IMR-90 (cell line): ENCODE results near the gene KRTCAP2. TPM values are rescaled to one million over a fixed set of nuclear protein-coding genes. Genes with fewer than 3 reads are reported as not detected.

Experiments used
- CTCF ChIP-seq: conservative IDR thresholded peaks from 2 replicates; pipeline ENCODE4 v1.5.1; 2012; ENCODE audit warnings: mild to moderate bottlenecking, low read depth, low read length, improper control_type of control experiment
- MAZ ChIP-seq: IDR thresholded peaks from 2 replicates; pipeline ENCODE4 v1.6.1; 2012; ENCODE audit warnings: low read depth, mild to moderate bottlenecking, low read length, improper control_type of control experiment, moderate library complexity, borderline replicate concordance
- RAD21 ChIP-seq: IDR thresholded peaks from 2 replicates; pipeline ENCODE4 v1.6.1; 2012; ENCODE audit warnings: low read length, improper control_type of control experiment
- SMC3 ChIP-seq: fragments of 150-350 bp; IDR thresholded peaks from 2 replicates; pipeline ENCODE4 v1.6.1; 2016; ENCODE audit warnings: low read depth, mild to moderate bottlenecking, antibody characterized with exemption, low read length, moderate library complexity
- polyA plus RNA-seq, 3 experiments: library from polyadenylated mRNA; depleted of rRNA; stranded (reverse); fragments of >200 nt; gene quantifications; 2 replicates each; pipeline ENCODE4 v1.2.3, GENCODE V29; 2012; ENCODE audit warnings: low replicate concordance in 1 of 3
- total RNA-seq: library from RNA; depleted of rRNA; stranded (reverse); fragments of >200 nt; gene quantifications from 2 replicates; pipeline ENCODE4 v1.2.3, GENCODE V29; 2012

The KRTCAP2 gene
- total and polyA plus RNA-seq, 2 of the 4 experiments (the other 2 are of a cell fraction): 76.7 to 232 TPM

GRCh38 chr1:155126556-155127104 lies 46.5 kb downstream of the KRTCAP2 start (continued):
- TF ChIP-seq CTCF: no peak
- TF ChIP-seq RAD21: no peak
- TF ChIP-seq SMC3: no peak
- TF ChIP-seq MAZ: no peak
